RPMI7951 (cell line): ENCODE results near the gene CNTROB. TPM values are rescaled to one million over a fixed set of nuclear protein-coding genes. Genes with fewer than 3 reads are reported as not detected.

ENCODE experiments used
- DNase-seq: peaks from one replicate; pipeline ENCODE4 v3.0.0-alpha.2; 2012; ENCODE audit warnings: low read depth
- total RNA-seq: library from RNA; depleted of rRNA; stranded (reverse); fragments of >200 nt; shearing (Covaris generic); gene quantifications from 2 replicates; pipeline ENCODE4 v1.2.3, GENCODE V29; 2014; rRNA removed

CNTROB gene, protein sequence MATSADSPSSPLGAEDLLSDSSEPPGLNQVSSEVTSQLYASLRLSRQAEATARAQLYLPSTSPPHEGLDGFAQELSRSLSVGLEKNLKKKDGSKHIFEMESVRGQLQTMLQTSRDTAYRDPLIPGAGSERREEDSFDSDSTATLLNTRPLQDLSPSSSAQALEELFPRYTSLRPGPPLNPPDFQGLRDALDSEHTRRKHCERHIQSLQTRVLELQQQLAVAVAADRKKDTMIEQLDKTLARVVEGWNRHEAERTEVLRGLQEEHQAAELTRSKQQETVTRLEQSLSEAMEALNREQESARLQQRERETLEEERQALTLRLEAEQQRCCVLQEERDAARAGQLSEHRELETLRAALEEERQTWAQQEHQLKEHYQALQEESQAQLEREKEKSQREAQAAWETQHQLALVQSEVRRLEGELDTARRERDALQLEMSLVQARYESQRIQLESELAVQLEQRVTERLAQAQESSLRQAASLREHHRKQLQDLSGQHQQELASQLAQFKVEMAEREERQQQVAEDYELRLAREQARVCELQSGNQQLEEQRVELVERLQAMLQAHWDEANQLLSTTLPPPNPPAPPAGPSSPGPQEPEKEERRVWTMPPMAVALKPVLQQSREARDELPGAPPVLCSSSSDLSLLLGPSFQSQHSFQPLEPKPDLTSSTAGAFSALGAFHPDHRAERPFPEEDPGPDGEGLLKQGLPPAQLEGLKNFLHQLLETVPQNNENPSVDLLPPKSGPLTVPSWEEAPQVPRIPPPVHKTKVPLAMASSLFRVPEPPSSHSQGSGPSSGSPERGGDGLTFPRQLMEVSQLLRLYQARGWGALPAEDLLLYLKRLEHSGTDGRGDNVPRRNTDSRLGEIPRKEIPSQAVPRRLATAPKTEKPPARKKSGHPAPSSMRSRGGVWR
- total RNA-seq: 19.6 and 23.2 TPM in 2 replicates

DNA sequence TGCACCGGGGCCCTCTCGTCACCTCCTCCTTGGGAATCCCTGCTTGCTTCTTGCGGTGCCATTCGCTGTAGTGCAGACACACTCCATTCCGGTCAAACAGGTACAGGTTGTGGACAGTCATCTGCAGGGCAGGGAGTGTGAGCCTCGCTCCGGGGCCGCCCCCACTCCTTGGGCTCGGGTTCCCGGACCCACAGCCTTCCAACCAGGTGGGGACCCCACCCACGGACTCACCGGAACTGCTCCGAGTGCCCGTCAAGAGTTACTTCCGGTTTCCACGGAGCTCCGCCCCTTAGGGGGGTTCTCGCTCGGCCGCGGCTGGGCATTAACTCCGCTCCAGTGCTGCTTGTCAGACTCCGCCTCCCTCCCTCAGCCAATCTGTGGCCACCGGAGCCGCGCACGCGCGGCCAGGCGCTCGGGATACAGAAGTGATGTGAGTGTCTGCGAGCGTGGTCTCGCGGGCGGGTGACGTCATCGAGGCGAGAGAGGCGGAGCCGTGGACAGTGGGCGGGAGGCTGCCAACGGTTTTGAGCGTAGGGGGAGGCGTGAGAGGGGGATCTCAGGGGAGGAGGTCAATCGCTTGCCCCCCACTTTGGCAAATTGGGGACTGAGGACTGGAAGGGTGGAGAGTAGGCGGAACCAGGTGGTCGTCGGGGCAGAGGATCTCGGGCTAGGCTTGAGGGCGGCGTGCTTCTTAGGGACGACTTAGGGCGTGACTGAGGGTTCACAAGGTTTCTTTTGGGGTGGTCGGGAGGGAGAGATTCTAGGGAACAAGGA is at the start of gene CNTROB, which contains the start of gene TRAPPC1:
Gene CNTROB (plus strand): TSS at position 498 of the 774 bp plus-strand sequence. CDS start 874 bp downstream, outside the sequence.
Gene TRAPPC1 (minus strand): TSS at position 238 of the 774 bp plus-strand sequence. CDS start 117 bp downstream, at position 121.
- DNase-seq: peak; percentile 97

DNA sequence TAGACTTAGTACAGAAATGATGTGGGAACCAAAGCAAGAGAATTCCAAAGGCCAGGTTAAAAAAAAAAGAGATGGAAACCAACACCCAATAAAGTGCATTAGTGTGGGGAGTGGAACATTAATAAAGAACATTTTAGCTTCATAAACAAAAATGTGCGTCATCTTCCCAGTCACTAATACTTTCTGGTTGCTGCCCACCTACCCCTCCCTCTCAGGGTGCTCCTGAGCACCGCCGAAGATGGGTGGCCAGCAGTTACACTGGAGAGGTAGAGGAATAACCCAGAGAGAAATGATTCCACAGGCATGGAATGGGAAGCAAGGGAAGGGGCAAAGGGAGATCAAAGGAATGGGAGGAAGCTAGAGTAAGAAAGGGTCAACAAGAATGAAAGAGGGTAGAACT is 49.4 kb upstream of the CNTROB start:
- DNase-seq: no peak

DNA sequence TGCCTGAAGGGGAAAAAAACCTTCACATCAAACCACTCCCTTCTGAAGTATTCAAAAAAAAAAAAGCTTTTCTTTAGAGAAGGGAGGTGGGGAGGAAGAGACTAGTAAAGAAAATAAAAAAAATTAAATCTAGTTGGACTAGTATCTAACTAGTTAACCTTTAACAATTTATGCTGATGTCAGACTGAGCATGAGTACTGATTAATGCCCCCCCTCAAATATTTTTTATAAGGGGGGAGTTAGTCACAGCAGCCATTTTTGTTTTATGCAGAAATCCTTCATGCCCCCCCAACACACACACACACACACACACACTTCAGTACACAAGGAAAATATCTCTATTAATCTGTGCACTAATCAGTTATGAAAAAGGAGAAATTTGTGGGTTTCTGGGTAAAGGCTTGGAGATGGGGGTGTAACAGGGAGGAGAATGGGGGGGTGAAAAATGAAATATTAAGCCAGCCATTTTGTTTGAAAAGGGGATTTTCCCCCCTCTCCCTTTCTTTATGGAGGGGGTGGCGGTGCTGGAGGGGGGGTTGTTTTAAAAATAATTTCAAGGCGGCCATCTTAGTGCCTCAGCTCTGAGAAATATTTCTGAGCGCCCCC is 48.1 kb upstream of the CNTROB start:
- peak; percentile 8 for DNase-seq

DNA sequence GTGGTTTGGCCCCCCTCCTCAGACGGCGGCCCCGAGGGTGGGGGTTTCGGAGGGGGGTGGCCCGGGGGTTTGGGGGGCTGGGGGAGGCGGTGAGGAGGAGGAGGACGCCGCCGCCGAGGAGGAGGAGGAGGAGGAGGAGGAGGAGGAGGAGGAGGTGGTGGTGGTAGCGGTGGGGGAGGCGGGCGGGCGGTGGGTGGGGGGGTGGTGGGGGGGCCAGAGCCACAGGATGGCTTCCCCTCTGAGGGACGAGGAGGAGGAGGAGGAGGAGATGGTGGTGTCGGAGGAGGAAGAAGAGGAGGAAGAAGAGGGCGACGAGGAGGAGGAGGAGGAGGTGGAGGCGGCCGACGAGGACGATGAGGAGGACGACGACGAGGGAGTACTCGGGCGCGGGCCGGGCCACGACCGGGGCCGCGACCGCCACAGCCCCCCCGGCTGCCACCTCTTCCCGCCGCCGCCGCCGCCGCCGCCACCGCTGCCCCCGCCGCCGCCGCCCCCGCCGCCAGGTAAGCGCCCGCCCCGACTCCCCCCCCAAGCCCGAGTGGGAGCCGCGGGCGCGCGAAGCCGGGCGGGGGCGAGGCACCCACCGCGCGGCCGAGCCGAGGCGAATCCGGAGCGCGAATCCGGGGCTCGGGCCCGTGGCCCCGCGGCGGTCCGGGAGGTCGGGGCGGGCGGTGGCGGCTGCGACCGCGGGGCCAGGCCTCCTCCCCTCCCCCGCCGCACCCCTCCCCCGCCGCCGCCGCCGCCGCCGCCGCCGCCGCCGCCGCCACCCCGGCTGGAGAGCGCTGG is 47.2 kb upstream of the CNTROB start:
- DNase-seq: no peak

DNA sequence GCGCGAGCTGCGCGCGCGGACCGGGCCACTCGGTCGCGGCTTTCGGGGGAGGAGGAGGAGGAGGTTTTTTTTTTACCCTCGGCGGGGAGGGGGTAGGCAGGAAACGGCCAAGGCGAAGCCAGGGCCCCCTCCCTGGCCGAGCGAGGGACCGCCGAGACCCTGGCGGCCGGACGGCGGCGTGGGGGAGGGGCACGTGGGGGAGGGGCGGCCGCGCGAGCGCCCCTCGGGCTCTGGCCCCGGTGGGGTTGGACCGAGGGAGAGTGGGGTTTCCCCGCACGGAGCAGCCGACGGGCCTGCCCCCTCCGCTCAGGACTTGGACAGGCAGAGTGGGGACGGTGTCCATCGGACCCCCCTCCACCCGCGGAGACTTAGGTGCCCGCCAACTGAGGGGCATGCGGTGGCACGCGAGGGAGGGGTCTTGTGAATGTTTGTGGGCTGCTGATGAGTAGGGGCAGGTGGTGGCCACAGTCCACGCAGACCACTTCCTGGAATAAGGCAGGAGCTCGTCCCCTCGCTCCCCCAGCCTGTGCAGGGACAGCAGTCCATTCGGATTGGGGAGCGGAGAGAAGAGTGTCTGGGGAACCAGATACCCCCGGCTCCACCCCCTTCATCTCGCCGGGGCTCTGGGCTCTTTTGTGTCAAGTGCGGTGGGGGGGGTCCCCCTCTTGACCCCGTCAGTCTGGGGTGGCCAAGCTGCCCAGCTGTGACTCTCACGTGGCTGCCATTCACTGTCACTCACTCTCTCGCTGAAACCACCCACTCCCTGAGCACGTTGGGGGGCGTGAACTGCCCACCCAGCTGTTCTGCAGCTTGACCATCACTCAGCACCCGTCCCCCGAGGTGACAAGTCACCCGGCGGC is 46.4 kb upstream of the CNTROB start:
- peak; percentile 57 for DNase-seq

DNA sequence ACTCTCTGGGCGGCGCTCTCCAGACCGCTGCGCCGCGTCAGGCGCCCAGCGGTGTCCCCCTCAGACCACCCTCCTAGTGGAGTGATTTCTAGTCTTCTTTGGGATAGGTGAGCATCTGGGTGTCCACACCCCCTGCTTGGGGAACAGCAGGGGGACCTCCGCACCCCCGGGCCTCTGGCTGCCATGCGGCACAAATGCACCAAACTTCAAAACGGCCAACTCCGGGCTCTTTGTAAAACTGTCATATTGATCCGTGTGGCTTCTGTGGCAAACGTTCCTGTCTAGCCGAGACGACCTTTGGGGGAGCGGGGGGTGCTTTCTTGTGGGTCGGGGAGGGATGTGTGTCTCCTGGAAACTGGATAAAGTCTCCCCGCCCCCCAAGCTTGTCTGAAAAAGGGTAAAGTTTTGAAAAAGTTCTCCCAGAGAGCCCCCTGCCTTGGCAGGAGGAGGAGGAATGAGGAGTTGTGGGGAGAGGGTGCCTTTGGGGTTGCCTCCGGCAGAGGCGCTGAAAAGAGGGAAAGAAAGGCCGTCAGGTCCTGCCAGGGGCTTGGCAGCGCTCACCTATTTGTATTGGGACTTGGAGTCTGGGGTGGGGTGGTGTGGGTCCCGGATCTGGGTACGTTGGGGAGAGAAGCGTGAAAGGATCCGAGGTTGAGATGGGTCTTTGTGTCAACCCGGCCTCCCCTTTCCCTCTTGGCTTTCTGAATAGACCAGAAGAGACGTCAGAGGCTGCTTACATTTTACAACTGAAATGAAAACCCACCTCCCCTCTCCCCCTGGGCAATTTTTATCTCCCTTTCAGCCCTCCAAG is 45.6 kb upstream of the CNTROB start:
- peak; percentile 11 for DNase-seq

DNA sequence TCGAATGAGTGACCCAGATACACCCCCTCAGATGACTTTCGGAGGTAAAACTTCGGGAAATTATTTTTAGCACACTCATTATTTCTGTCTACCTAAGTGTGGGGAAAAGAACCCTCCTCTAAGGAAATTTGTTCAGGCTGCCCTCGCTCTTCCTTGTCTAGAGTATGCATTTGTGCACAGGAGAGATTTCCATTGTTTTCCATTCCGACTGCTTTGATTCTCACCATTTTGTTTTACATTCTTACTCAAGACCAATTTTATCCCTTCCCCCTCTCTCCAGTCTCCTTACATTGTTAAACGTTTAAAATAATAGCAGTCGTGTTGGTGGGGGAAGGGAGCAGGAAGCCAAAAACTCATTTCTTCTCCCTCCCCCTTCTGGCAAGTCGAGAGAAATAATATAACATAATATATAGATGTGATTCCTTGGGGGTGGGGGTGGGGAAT is 44.9 kb upstream of the CNTROB start:
- no peak for DNase-seq

DNA sequence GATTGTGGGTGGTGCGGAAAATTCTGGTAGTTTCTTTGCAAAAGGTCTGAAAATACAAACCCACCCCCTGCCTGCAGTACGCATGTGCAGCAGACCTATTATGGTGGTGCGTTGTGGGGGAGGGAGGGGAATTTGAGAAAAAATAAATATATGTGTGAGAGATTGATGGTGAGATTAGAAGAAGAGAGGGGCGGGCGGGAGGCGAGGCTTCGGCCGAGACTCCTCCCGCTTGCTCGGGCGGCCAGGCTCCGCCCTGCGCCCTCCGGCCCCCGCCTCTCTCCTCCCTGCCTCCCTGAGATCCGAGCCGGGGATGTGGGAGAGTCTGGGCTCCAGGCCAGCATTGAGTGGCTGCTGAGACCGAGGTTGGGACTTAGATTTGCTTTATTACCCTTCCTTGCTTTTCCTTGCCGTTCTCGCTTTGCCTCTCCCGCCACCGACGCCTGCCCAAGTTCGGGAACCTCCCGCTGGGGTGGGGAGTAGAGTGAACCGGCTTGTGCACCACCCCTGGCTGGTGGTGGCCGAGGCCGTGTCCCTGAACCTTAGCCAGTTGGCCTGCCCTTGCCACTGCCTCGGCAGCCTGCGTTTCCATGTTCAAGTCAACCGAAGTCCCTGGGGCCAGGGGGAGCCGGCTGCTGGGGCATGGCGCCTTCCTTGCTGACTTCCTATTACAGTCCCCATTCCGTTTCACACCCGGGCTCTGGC is 44.4 kb upstream of the CNTROB start:
- DNase-seq: peak; percentile 94

DNA sequence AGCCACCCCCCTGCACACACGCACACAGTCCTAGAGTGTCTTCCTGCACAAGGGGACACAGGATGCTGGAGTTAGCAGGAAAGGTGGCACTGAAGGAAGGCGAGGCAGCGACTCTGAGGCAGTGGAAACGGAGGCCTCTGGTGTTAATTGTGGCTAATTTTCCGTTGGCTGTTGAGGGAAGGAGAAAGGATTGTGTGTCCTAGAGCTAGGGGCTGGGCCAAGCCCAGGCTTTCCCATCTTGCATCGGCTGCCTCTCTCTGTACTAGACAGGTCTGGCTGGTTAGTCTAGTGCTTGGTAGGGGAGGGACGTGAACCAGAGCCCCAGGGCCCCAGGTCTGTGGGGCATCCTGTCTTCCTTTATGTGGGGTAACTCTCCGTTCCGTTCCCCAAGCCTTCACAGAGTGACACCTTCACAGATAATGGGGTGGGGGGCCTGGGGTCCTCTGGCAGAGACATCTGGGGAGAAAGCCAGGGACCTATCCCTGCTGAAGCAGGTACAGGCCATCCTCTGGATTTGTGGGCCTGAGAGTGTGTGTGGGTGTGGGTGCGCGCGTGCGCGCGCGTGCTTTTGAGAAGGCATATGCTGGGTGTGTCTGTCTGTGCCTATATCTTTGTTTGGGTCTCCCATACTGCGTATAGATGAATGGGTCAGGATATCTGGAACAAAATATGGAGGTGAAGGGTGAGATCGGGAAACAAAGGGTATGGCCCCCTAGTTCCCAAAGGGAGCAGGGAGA is 43.7 kb upstream of the CNTROB start, which contains the start of gene CHD3:
Gene CHD3 (plus strand): TSS at position 606 of the 737 bp plus-strand sequence. CDS start 212 bp downstream, outside the sequence.
- DNase-seq: peak; percentile 9

DNA sequence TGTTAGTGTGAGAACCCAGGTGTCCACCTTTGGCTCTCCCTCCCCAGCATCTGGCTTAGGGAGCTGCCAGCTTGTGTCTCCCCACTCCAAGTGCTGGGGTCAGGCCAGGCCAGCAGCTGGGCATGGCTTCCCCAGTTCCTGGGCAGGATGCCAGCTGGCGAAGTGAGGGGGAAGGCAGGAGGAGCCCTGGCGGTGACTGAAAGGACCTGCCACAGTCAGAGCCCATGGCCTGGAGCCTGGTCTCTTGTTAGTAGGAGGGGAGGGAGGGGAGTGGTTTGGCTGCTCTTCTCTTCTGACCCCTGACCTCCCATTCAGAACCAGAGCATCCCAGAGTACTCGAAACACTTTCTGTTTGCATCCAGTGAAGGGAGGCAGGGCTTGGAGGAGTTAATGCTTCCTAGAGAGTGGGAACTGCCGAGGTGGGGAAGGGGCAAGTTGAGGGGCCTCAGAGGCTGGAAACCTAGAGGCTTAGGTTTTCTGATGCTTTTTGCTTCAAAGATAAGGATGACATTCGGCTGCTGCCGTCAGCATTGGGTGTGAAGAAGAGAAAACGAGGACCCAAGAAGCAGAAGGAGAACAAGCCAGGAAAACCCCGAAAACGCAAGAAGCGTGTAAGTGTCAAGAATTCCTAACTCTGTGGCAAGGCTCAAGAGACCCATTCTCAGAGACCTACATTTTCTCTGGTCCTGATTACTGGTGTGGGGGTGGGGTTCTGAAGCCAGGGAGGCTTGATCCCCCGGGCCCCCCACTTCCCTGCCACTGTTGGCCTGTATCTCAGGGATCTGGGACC is 42.6 kb upstream of the CNTROB start:
- DNase-seq: peak; percentile 97

DNA sequence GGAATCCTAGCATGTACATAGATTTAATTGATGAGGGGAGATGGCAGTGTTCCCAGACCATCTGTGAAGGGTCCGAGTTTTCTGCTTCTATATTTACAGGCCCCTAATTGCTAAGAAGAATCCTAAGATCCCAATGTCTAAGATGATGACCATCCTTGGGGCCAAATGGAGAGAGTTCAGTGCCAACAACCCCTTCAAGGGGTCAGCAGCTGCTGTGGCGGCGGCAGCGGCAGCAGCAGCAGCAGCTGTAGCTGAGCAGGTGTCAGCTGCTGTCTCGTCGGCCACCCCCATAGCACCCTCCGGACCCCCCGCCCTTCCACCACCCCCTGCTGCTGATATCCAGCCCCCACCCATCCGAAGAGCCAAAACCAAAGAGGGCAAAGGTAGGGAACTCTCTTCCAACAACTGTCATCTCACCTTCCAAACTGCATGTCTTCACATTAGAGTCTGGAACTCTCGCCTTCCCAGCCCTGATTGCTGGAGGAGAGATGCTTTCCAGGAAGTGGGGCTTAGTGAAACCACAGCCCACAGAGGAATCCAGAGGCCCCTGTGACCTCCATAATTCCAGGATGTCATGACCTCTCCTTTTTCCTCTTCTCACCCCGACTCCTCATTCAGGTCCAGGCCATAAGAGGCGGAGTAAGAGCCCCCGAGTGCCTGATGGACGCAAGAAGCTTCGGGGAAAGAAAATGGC is 38.7 kb upstream of the CNTROB start:
- no peak for DNase-seq

DNA sequence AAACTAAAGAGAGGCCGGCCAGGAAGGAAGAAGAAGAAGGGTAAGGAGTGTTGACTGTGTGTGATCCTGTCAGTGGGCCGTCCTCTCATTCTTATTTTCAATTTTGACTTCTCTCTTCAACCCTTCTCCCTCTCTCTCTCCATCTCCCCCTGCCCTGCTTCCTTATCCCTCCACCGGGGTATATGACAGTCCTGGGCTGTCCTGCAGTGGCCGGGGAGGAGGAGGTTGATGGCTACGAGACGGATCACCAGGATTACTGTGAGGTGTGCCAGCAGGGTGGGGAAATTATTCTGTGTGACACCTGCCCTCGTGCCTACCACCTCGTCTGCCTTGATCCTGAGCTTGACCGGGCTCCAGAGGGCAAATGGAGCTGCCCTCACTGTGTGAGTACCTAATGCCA is 37.8 kb upstream of the CNTROB start:
- no peak for DNase-seq

DNA sequence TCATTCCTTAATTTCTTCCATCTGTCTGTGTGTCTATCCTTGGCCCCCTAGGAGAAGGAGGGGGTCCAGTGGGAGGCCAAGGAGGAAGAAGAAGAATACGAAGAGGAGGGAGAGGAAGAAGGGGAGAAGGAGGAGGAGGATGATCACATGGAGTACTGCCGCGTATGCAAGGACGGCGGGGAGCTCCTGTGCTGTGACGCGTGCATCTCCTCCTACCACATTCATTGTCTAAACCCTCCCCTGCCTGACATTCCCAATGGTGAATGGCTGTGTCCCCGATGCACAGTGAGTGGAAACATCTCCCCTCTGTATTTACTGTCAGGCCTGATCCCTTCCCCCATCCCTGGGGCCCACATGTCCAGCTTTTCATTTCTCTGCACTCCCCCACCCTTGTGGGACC is 37.1 kb upstream of the CNTROB start:
- DNase-seq: no peak

DNA sequence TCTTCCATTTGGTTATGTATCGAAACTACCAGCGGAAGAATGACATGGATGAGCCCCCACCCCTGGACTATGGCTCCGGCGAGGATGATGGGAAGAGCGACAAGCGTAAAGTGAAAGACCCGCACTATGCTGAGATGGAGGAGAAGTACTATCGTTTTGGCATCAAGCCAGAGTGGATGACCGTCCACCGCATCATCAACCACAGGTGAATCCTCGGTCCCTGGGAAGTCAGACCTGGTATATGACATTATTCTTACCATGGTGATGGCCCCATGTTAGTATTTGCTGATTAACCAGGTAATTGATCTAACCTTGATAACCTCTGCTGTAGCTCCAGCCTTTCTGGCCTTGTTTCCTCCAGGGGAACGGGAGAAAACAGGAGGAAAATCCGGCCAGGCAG is 34.9 kb upstream of the CNTROB start:
- DNase-seq: no peak

DNA sequence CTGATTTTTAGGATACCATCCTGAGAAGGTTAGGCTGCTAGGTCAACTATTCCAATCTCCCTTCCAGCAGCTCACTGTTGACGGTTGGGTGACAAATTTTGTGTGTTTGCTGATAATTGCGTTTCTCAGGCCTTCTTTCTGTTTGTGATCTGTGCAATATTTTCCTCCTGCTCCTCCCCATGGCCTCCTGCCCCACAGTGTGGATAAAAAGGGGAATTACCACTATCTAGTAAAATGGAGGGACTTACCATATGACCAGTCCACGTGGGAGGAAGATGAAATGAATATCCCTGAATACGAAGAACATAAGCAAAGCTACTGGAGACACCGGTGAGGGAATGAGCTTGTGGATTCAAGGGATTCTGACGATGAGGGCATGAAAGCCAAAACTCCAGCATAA is 34.2 kb upstream of the CNTROB start:
- peak; percentile 61 for DNase-seq
